H9 (cell line): Measurements from ENCODE around the gene EPB41. TPM values are rescaled to one million over a fixed set of nuclear protein-coding genes. Genes with fewer than 3 reads are reported as not detected.
"Not testable (repeated sequence)": the region's sequence is repeated elsewhere in the genome, so short reads cannot be mapped to it uniquely, and the experiment has no call there.

Experiments
- DNase-seq: peaks from one replicate; pipeline ENCODE4 v3.0.0-alpha.2; 2017
- H2AFZ ChIP-seq: one replicate; pipeline ENCODE4 v1.6.1; 2013; ENCODE audit warnings: mild to moderate bottlenecking, low read length, control low read depth, moderate library complexity
- H2AK5ac ChIP-seq: 2 replicates; pipeline ENCODE4 v1.6.1; 2013; ENCODE audit warnings: low read length, control low read depth, mixed read lengths; ENCODE audit not compliant: insufficient read length
- H2BK120ac ChIP-seq: one replicate; pipeline ENCODE4 v1.6.1; 2013; ENCODE audit warnings: low read depth, mild to moderate bottlenecking, low read length, control low read depth, inconsistent platforms; ENCODE audit not compliant: poor library complexity, severe bottlenecking
- H2BK12ac ChIP-seq: 2 replicates; pipeline ENCODE4 v1.6.1; 2013; ENCODE audit warnings: low read length, control low read depth, mixed read lengths, low read depth; ENCODE audit not compliant: insufficient read length
- H2BK15ac ChIP-seq: 2 replicates; pipeline ENCODE4 v1.6.1; 2013; ENCODE audit warnings: low read depth, low read length, control low read depth
- H2BK20ac ChIP-seq: one replicate; pipeline ENCODE4 v1.6.1; 2013; ENCODE audit warnings: low read depth, mild to moderate bottlenecking, low read length, control low read depth, inconsistent platforms; ENCODE audit not compliant: poor library complexity, severe bottlenecking
- H2BK5ac ChIP-seq: 2 replicates; pipeline ENCODE4 v1.6.1; 2013; ENCODE audit warnings: low read length, control low read depth, mixed read lengths; ENCODE audit not compliant: insufficient read length
- H3K14ac ChIP-seq: 2 replicates; pipeline ENCODE4 v1.6.1; 2013; ENCODE audit warnings: low read length, control low read depth; ENCODE audit not compliant: insufficient read depth
- H3K18ac ChIP-seq: 2 replicates; pipeline ENCODE4 v1.6.1; 2013; ENCODE audit warnings: low read depth, mild to moderate bottlenecking, mixed read lengths, low read length, control low read depth; ENCODE audit not compliant: insufficient read length
- H3K23ac ChIP-seq: 2 replicates; pipeline ENCODE4 v1.6.1; 2013; ENCODE audit warnings: low read length, control low read depth, mixed read lengths, low read depth; ENCODE audit not compliant: insufficient read length
- H3K23me2 ChIP-seq: 2 replicates; pipeline ENCODE4 v1.6.1; 2013; ENCODE audit warnings: low read depth, mild to moderate bottlenecking, mixed read lengths, low read length, control low read depth; ENCODE audit not compliant: insufficient read length, poor library complexity, severe bottlenecking
- H3K27ac ChIP-seq: 2 replicates; pipeline ENCODE4 v1.5.1; 2013; ENCODE audit warnings: low read length, control low read depth, mixed read lengths, low read depth; ENCODE audit not compliant: insufficient read length
- H3K27me3 ChIP-seq: 2 replicates; pipeline ENCODE4 v1.6.1; 2013; ENCODE audit warnings: low read length, control low read depth, inconsistent platforms; ENCODE audit not compliant: insufficient read depth
- H3K4ac ChIP-seq: 2 replicates; pipeline ENCODE4 v1.6.1; 2013; ENCODE audit warnings: low read depth, mild to moderate bottlenecking, control low read depth, inconsistent platforms, low read length, moderate library complexity
- H3K4me1 ChIP-seq: 2 replicates; pipeline ENCODE4 v1.6.1; 2013; ENCODE audit warnings: low read length, control low read depth, inconsistent platforms; ENCODE audit not compliant: insufficient read depth
- H3K4me2 ChIP-seq: 2 replicates; pipeline ENCODE4 v1.6.1; 2013; ENCODE audit warnings: low read length, control low read depth, mixed read lengths; ENCODE audit not compliant: insufficient read length, insufficient read depth
- H3K56ac ChIP-seq: 2 replicates; pipeline ENCODE4 v1.6.1; 2013; ENCODE audit warnings: low read depth, mild to moderate bottlenecking, mixed read lengths, low read length, control low read depth; ENCODE audit not compliant: insufficient read length
- H3K79me1 ChIP-seq: 2 replicates; pipeline ENCODE4 v1.6.1; 2013; ENCODE audit warnings: low read depth, mild to moderate bottlenecking, moderate library complexity, low read length, control low read depth, inconsistent platforms; ENCODE audit not compliant: insufficient read depth, poor library complexity, severe bottlenecking
- H3K79me2 ChIP-seq: 2 replicates; pipeline ENCODE4 v1.6.1; 2013; ENCODE audit warnings: low read length, control low read depth, inconsistent platforms; ENCODE audit not compliant: insufficient read depth
- H3K9ac ChIP-seq: 2 replicates; pipeline ENCODE4 v1.6.1; 2013; ENCODE audit warnings: low read length, control low read depth, mixed read lengths; ENCODE audit not compliant: insufficient read length; ENCODE audit errors: extremely low read depth
- H3K9me3 ChIP-seq: one replicate; pipeline ENCODE4 v1.6.1; 2013; ENCODE audit warnings: low read depth, low read length, inconsistent platforms; ENCODE audit not compliant: control insufficient read depth
- H3T11ph ChIP-seq: one replicate; pipeline ENCODE4 v1.6.1; 2013; ENCODE audit warnings: mild to moderate bottlenecking, low read length, control low read depth, inconsistent platforms
- H4K20me1 ChIP-seq: one replicate; pipeline ENCODE4 v1.6.1; 2013; ENCODE audit not compliant: control insufficient read depth, insufficient read length, insufficient read depth
- H4K5ac ChIP-seq: 2 replicates; pipeline ENCODE4 v1.6.1; 2013; ENCODE audit warnings: low read depth, mild to moderate bottlenecking, mixed read lengths, low read length, control low read depth; ENCODE audit not compliant: insufficient read length
- H4K8ac ChIP-seq: replicated peaks from 2 replicates; pipeline ENCODE4 v1.6.1; 2013; ENCODE audit warnings: low read length, control low read depth, mixed read lengths, low read depth; ENCODE audit not compliant: insufficient read length
- H4K91ac ChIP-seq: 2 replicates; pipeline ENCODE4 v1.6.1; 2013; ENCODE audit warnings: low read depth, mild to moderate bottlenecking, moderate library complexity, mixed read lengths, low read length, control low read depth; ENCODE audit not compliant: insufficient read length
- H3K27ac Mint-ChIP-seq, 3 experiments: 2 replicates in 2 of 3; 3 replicates in 1 of 3; pipeline ENCODE4 v1.8.0; 2020 to 2021; ENCODE audit warnings: mixed read lengths in 3 of 3, mild to moderate bottlenecking in 1 of 3, moderate library complexity in 1 of 3
- H3K27me3 Mint-ChIP-seq: 2 replicates; pipeline ENCODE4 v1.8.0; 2021; ENCODE audit warnings: low read depth, mild to moderate bottlenecking, moderate library complexity, mixed read lengths
- H3K36me3 Mint-ChIP-seq, 3 experiments: 2 replicates in 2 of 3; 3 replicates in 1 of 3; pipeline ENCODE4 v1.8.0; 2020 to 2021; ENCODE audit warnings: low read depth in 3 of 3, mixed read lengths in 3 of 3; ENCODE audit not compliant: insufficient read depth in 1 of 3
- H3K4me1 Mint-ChIP-seq, 2 experiments: 2 replicates each; pipeline ENCODE4 v1.8.0; 2020; ENCODE audit warnings: mixed read lengths in 2 of 2
- H3K4me3 Mint-ChIP-seq, 2 experiments: 2 replicates in 1 of 2; 3 replicates in 1 of 2; pipeline ENCODE4 v1.8.0; 2020 to 2021; ENCODE audit warnings: mild to moderate bottlenecking in 2 of 2, mixed read lengths in 2 of 2, moderate library complexity in 1 of 2
- H3K9me3 Mint-ChIP-seq, 2 experiments: 2 replicates in 1 of 2; 3 replicates in 1 of 2; pipeline ENCODE4 v1.8.0; 2020; ENCODE audit warnings: mild to moderate bottlenecking in 2 of 2, mixed read lengths in 2 of 2, moderate library complexity in 1 of 2
- WGBS: extraction: QIAGEN DNeasy Blood & Tissue Kit; methylation state at CpG from one replicate; pipeline ENCODE4 v1.1.7; 2013; ENCODE audit warnings: missing lambda C conversion rate, low lambda C conversion rate, mixed read lengths; ENCODE audit not compliant: insufficient read length; ENCODE audit errors: extremely low coverage; 5-methylcytosine and 5-hydroxymethylcytosine counted together
- total RNA-seq: library from RNA; stranded (reverse); gene quantifications from 2 replicates; pipeline ENCODE4 v1.2.1, GENCODE V29; 2021
- TF ChIP-seq, protein P1 (sequence below): fragments of 200-600 bp; sonication (generic); conservative IDR thresholded peaks from 3 replicates; pipeline ENCODE4 v1.8.0; 2021; ENCODE audit warnings: antibody characterized with exemption, mild to moderate bottlenecking

The EPB41 gene
- total RNA-seq, 1 experiment from 2014 or later = 75.4 TPM

DNA sequence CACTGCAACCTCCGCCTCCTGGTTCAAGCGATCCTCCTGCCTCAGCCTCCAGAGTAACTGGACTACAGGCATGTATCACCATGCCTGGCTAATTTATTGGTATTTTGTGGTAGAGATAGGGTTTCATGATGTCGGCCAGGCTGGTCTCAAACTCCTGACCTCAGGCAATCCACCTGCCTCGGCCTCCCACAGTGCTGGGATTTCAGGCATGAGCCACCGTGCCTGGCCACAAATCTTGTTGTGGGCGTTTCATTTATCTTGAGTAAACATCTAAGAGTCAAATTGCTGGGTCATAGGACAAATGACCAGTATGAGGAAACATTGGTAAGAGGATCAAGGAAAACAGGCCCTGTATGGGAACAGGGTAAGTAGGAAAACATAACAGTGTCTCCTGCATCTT lies 191.5 kb downstream of the EPB41 start:
- Histone ChIP-seq H3K27ac (no peak overlapping the region), H3T11ph (no peak overlapping the region), H2BK5ac (no peak overlapping the region), H3K27me3 (no peaks in the 10 kb centered on the region), H3K14ac (no peak overlapping the region), H3K9ac (no peak overlapping the region), H3K23me2 (no peaks in the 10 kb centered on the region), H3K4me2 (no peak overlapping the region), H3K79me2 (no peaks in the 10 kb centered on the region), H2BK120ac (no peak overlapping the region), H4K20me1 (no peaks in the 10 kb centered on the region), H3K79me1 (no peaks in the 10 kb centered on the region), H4K5ac (no peak overlapping the region), H2AK5ac (no peak overlapping the region), H2AFZ (no peak overlapping the region), H3K18ac (no peak overlapping the region), H4K91ac (no peak overlapping the region), H3K4me1 (no peaks in the 10 kb centered on the region), H3K56ac (no peak overlapping the region), H3K9me3 (no peaks in the 10 kb centered on the region), H4K8ac (no peak overlapping the region), H3K23ac (no peak overlapping the region), H2BK12ac (no peak overlapping the region), H3K4ac (no peak overlapping the region), H2BK15ac (no peak overlapping the region), H2BK20ac (no peak overlapping the region)
- peak overlapping the region in 2 of 3 experiments; percentile 34 to 83; a peak in 3 of 7 replicates for H3K27ac Mint-ChIP-seq
- DNase-seq = no peak
- no peaks in the 10 kb centered on the region for H3K9me3 Mint-ChIP-seq
- TF ChIP-seq, protein P1, sequence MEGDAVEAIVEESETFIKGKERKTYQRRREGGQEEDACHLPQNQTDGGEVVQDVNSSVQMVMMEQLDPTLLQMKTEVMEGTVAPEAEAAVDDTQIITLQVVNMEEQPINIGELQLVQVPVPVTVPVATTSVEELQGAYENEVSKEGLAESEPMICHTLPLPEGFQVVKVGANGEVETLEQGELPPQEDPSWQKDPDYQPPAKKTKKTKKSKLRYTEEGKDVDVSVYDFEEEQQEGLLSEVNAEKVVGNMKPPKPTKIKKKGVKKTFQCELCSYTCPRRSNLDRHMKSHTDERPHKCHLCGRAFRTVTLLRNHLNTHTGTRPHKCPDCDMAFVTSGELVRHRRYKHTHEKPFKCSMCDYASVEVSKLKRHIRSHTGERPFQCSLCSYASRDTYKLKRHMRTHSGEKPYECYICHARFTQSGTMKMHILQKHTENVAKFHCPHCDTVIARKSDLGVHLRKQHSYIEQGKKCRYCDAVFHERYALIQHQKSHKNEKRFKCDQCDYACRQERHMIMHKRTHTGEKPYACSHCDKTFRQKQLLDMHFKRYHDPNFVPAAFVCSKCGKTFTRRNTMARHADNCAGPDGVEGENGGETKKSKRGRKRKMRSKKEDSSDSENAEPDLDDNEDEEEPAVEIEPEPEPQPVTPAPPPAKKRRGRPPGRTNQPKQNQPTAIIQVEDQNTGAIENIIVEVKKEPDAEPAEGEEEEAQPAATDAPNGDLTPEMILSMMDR = no peak
- no peak overlapping the region for H3K4me3 Mint-ChIP-seq
- no CpG with 5 or more reads among the region's 6 CpGs for WGBS
- H3K36me3 Mint-ChIP-seq = peaks cover 9 to 27% (median 26%) of the 10 kb centered on the region in 3 experiments; a peak in 6 of 7 replicates
- no peaks in the 10 kb centered on the region for H3K27me3 Mint-ChIP-seq
- H3K4me1 Mint-ChIP-seq = 0 out of 4 replicates have a peak, but pooled peaks cover 0 to 3% of the 10 kb centered on the region in 2 experiments

DNA sequence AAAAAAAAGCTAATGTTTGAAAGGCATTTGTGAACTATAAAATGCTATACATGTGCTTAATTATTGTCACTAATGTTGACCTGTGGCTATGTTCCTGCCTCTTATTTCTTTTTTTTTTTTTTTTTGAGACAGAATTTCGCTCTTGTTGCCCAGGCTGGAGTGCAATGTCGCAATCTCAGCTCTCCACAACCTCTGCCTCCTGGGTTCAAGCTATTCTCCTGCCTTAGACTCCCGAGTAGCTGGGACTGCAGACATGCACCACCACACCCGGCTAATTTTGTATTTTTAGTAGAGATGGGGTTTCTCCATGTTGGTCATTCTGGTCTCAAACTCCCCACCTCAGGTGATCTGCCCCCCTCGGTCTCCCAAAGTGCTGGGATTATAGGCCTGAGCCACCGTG lies 193.7 kb downstream of the EPB41 start:
- not testable (repeated sequence) for H3K23me2 ChIP-seq, H2BK12ac ChIP-seq, H2BK120ac ChIP-seq, H3K27ac ChIP-seq, H4K91ac ChIP-seq, H3T11ph ChIP-seq, H3K4me1 ChIP-seq, DNase-seq, H2AFZ ChIP-seq, H4K5ac ChIP-seq, H3K79me1 ChIP-seq, H3K4me3 Mint-ChIP-seq, H3K4me2 ChIP-seq, H4K20me1 ChIP-seq, H3K9me3 Mint-ChIP-seq, H3K27me3 ChIP-seq, H3K79me2 ChIP-seq, H2BK15ac ChIP-seq, H3K56ac ChIP-seq, H3K18ac ChIP-seq, H3K9ac ChIP-seq, H2BK20ac ChIP-seq, H2BK5ac ChIP-seq, H3K27me3 Mint-ChIP-seq, H3K14ac ChIP-seq, H2AK5ac ChIP-seq, H4K8ac ChIP-seq, H3K23ac ChIP-seq, H3K4ac ChIP-seq, H3K9me3 ChIP-seq
- no CpG with 5 or more reads among the region's 6 CpGs for WGBS
- H3K4me1 Mint-ChIP-seq = peaks cover 12 to 13% of the 10 kb centered on the region in 2 experiments
- peaks cover 8 to 27% (median 22%) of the 10 kb centered on the region in 3 experiments for H3K36me3 Mint-ChIP-seq
- H3K27ac Mint-ChIP-seq = peak overlapping the region in 2 of 3 experiments; percentile 55 to 70; a peak in 1 of 7 replicates
